ENCODE results near the gene ABHD16A. TPM values are rescaled to one million over a fixed set of nuclear protein-coding genes. Genes with fewer than 3 reads are reported as not detected.

The ABHD16A gene
- total and polyA plus RNA-seq, 2 of the 13 experiments (the other 11 are each of a cell fraction or from before 2014, with no cell fraction given): 43.5 to 45.4 TPM

DNA sequence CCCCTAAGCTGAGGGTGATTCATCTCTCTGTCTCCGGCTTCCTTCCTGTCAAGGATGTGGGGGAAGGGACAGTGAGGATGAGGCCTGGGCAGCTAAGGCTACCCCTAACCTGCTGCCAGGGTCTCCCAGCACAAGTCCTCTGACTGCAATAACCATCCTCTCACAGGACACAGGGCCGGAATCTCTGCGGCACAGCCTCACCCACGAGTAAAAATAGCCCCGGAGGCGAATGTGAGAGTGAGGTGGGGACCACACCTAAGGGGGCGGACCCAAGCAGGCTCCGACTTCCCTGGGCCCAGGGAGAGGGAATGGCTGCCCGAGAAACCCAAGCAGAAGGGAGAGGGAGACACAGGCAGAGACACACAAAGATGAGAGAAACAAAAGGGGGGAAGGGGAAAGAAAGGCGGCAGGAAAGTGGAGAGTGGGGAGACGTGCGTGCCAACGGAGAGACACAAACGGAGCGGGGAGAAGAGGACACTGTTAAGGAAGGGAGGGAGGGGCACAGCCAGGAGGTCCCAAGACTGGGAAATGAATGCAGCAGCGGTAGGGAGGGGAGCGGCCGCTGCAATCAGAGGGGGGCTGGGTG lies 31.8 kb upstream of the ABHD16A start (continued):
- TF ChIP-seq ZNF7 (CRISPR knock-in tag; IDR thresholded peaks at IDR 0.05): no peak
- TF ChIP-seq NFIC (IDR thresholded peaks at IDR 0.05; ENCODE audit: low read length): no peak
- TF ChIP-seq ZNF468 (CRISPR knock-in tag; IDR thresholded peaks at IDR 0.05): no peak
- no peak for TF ChIP-seq SIX1 (CRISPR knock-in tag; IDR thresholded peaks at IDR 0.05; ENCODE audit: borderline replicate concordance)
- TF ChIP-seq RBM39 (IDR thresholded peaks at IDR 0.05; ENCODE audit: low read depth, low read length, poor library complexity, severe bottlenecking): peak; percentile 76
- TF ChIP-seq KLF11 (CRISPR knock-in tag; IDR thresholded peaks at IDR 0.05): no peak
- 0 out of 2 replicates have a peak, but pooled peaks have one; percentile 41 for TF ChIP-seq HNRNPL (IDR thresholded peaks at IDR 0.05; ENCODE audit: low read depth, low read length)
- no peak for TF ChIP-seq ARNT2 (CRISPR knock-in tag; IDR thresholded peaks at IDR 0.05; ENCODE audit: low read depth)
- TF ChIP-seq, protein P1, sequence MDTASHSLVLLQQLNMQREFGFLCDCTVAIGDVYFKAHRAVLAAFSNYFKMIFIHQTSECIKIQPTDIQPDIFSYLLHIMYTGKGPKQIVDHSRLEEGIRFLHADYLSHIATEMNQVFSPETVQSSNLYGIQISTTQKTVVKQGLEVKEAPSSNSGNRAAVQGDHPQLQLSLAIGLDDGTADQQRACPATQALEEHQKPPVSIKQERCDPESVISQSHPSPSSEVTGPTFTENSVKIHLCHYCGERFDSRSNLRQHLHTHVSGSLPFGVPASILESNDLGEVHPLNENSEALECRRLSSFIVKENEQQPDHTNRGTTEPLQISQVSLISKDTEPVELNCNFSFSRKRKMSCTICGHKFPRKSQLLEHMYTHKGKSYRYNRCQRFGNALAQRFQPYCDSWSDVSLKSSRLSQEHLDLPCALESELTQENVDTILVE (CRISPR knock-in tag; IDR thresholded peaks at IDR 0.05): no peak
- no peak for TF ChIP-seq ZNF234 (CRISPR knock-in tag; conservative IDR thresholded peaks at IDR 0.05)
- no peak for TF ChIP-seq U2AF1 (optimal IDR thresholded peaks at IDR 0.05; ENCODE audit: low read depth, low read length)
- TF ChIP-seq CCDC6 (CRISPR knock-in tag; IDR thresholded peaks at IDR 0.05): no peak; the same call in 1 of the 2 replicates
- no peak for TF ChIP-seq ZNF138 (CRISPR knock-in tag; IDR thresholded peaks at IDR 0.05; ENCODE audit: low read depth)
- TF ChIP-seq ARID2 (CRISPR knock-in tag; IDR thresholded peaks at IDR 0.05; ENCODE audit: borderline replicate concordance): no peak
- TF ChIP-seq ZNF484 (CRISPR knock-in tag; IDR thresholded peaks at IDR 0.05; ENCODE audit: borderline replicate concordance, low read depth): no peak
- TF ChIP-seq, protein P2, sequence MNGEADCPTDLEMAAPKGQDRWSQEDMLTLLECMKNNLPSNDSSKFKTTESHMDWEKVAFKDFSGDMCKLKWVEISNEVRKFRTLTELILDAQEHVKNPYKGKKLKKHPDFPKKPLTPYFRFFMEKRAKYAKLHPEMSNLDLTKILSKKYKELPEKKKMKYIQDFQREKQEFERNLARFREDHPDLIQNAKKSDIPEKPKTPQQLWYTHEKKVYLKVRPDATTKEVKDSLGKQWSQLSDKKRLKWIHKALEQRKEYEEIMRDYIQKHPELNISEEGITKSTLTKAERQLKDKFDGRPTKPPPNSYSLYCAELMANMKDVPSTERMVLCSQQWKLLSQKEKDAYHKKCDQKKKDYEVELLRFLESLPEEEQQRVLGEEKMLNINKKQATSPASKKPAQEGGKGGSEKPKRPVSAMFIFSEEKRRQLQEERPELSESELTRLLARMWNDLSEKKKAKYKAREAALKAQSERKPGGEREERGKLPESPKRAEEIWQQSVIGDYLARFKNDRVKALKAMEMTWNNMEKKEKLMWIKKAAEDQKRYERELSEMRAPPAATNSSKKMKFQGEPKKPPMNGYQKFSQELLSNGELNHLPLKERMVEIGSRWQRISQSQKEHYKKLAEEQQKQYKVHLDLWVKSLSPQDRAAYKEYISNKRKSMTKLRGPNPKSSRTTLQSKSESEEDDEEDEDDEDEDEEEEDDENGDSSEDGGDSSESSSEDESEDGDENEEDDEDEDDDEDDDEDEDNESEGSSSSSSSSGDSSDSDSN (CRISPR knock-in tag; IDR thresholded peaks at IDR 0.05): no peak
- peak; percentile 77; the same call in 1 of the 2 replicates for TF ChIP-seq KAT7 (CRISPR knock-in tag; IDR thresholded peaks at IDR 0.05; ENCODE audit: borderline replicate concordance)
- TF ChIP-seq ZNF124 (CRISPR knock-in tag; IDR thresholded peaks at IDR 0.05): no peak
- 0 out of 2 replicates have a peak, but pooled peaks have one; percentile 46 for TF ChIP-seq ZNF850 (CRISPR knock-in tag; conservative IDR thresholded peaks at IDR 0.05)
- no peak for TF ChIP-seq ZBTB3 (CRISPR knock-in tag; IDR thresholded peaks at IDR 0.05; ENCODE audit: borderline replicate concordance, low read depth)
- no peak; the same call in 1 of the 2 replicates for TF ChIP-seq ZNF317 (CRISPR knock-in tag; IDR thresholded peaks at IDR 0.05)
- TF ChIP-seq, protein P3, sequence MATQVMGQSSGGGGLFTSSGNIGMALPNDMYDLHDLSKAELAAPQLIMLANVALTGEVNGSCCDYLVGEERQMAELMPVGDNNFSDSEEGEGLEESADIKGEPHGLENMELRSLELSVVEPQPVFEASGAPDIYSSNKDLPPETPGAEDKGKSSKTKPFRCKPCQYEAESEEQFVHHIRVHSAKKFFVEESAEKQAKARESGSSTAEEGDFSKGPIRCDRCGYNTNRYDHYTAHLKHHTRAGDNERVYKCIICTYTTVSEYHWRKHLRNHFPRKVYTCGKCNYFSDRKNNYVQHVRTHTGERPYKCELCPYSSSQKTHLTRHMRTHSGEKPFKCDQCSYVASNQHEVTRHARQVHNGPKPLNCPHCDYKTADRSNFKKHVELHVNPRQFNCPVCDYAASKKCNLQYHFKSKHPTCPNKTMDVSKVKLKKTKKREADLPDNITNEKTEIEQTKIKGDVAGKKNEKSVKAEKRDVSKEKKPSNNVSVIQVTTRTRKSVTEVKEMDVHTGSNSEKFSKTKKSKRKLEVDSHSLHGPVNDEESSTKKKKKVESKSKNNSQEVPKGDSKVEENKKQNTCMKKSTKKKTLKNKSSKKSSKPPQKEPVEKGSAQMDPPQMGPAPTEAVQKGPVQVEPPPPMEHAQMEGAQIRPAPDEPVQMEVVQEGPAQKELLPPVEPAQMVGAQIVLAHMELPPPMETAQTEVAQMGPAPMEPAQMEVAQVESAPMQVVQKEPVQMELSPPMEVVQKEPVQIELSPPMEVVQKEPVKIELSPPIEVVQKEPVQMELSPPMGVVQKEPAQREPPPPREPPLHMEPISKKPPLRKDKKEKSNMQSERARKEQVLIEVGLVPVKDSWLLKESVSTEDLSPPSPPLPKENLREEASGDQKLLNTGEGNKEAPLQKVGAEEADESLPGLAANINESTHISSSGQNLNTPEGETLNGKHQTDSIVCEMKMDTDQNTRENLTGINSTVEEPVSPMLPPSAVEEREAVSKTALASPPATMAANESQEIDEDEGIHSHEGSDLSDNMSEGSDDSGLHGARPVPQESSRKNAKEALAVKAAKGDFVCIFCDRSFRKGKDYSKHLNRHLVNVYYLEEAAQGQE (IDR thresholded peaks at IDR 0.05; ENCODE audit: borderline replicate concordance in 1 of 2, low read depth in 1 of 2, low read length in 2 of 2): no peak
- no peak for TF ChIP-seq CAMTA2 (CRISPR knock-in tag; IDR thresholded peaks at IDR 0.05; ENCODE audit: borderline replicate concordance)
